Umbilical cord (tissue), 2 donors: ENCODE data around the gene ARFGAP3. TPM values are rescaled to one million over a fixed set of nuclear protein-coding genes. Genes with fewer than 3 reads are reported as not detected.

Experiments
- DNase-seq: peaks from one replicate; pipeline ENCODE4 v3.0.0-alpha.2; 2015; ENCODE audit warnings: low spot score
- total RNA-seq: library from RNA; depleted of rRNA; stranded (reverse); fragments of >200 nt; gene quantifications from one replicate; pipeline ENCODE4 v1.2.3, GENCODE V29; 2014; ENCODE audit warnings: low replicate concordance; ENCODE audit not compliant: insufficient read depth

Gene ARFGAP3
- total RNA-seq, 1 donor from 2014 or later: 94.6 TPM

GRCh38 chr22:42884616-42885375 is 27.7 kb upstream of the ARFGAP3 start:
- DNase-seq: no peak

- DNase-seq: no peak
Measured at GRCh38 chr22:42883970-42884369, 26.9 kb upstream of the ARFGAP3 start.

- no peak for DNase-seq
Measured at GRCh38 chr22:42883121-42883520, 26.0 kb upstream of the ARFGAP3 start.

- no peak for DNase-seq
Measured at GRCh38 chr22:42881982-42882656, 25.0 kb upstream of the ARFGAP3 start.

GRCh38 chr22:42881298-42881697 is 24.2 kb upstream of the ARFGAP3 start:
- no peak for DNase-seq

- no peak for DNase-seq
Measured at GRCh38 chr22:42880815-42881214, 23.7 kb upstream of the ARFGAP3 start.

- DNase-seq: no peak
Measured at GRCh38 chr22:42879371-42880021, 22.4 kb upstream of the ARFGAP3 start.

- no peak for DNase-seq
Measured at GRCh38 chr22:42878561-42879305, 21.7 kb upstream of the ARFGAP3 start.

- no peak for DNase-seq
Measured at GRCh38 chr22:42877597-42878340, 20.7 kb upstream of the ARFGAP3 start.

GRCh38 chr22:42877158-42877557 is 20.1 kb upstream of the ARFGAP3 start:
- DNase-seq: no peak

GRCh38 chr22:42876041-42876440 is 19.0 kb upstream of the ARFGAP3 start:
- no peak for DNase-seq

GRCh38 chr22:42874010-42874409 is 16.9 kb upstream of the ARFGAP3 start:
- DNase-seq: no peak

GRCh38 chr22:42873356-42873755 is 16.3 kb upstream of the ARFGAP3 start:
- no peak for DNase-seq

- DNase-seq: no peak
Measured at GRCh38 chr22:42872821-42873220, 15.7 kb upstream of the ARFGAP3 start.

- DNase-seq: no peak
Measured at GRCh38 chr22:42871146-42872050, 14.3 kb upstream of the ARFGAP3 start.

GRCh38 chr22:42869888-42870480 is 12.9 kb upstream of the ARFGAP3 start:
- no peak for DNase-seq

GRCh38 chr22:42869463-42869862 is 12.4 kb upstream of the ARFGAP3 start:
- no peak for DNase-seq

GRCh38 chr22:42868751-42869251 is 11.7 kb upstream of the ARFGAP3 start:
- DNase-seq: no peak

GRCh38 chr22:42866100-42866499 is 9.0 kb upstream of the ARFGAP3 start:
- DNase-seq: no peak

GRCh38 chr22:42865536-42865935 is 8.5 kb upstream of the ARFGAP3 start:
- DNase-seq: no peak
